ENCODE results near the gene SCARF2.
"Not testable (repeated sequence)": the region's sequence is repeated elsewhere in the genome, so short reads cannot be mapped to it uniquely, and the experiment has no call there.

The SCARF2 gene

GRCh38 chr22:20459862-20460261 is 22.2 kb upstream of the SCARF2 start:
- no peak for DNase-seq (ENCODE audit: low spot score)

GRCh38 chr22:20459152-20459542 is 21.5 kb upstream of the SCARF2 start:
- DNase-seq (ENCODE audit: low spot score), result no peak

- DNase-seq (ENCODE audit: low spot score), result no peak
Observed at GRCh38 chr22:20458530-20459151, 21.0 kb upstream of the SCARF2 start.

GRCh38 chr22:20457506-20458240 is 20.0 kb upstream of the SCARF2 start:
- DNase-seq (ENCODE audit: low spot score), result no peak

GRCh38 chr22:20456722-20457076 is 19.1 kb upstream of the SCARF2 start:
- DNase-seq (ENCODE audit: low spot score), result no peak

GRCh38 chr22:20456064-20456721 is 18.6 kb upstream of the SCARF2 start:
- peak; percentile 86 for DNase-seq (ENCODE audit: low spot score)

GRCh38 chr22:20455709-20456063 is 18.1 kb upstream of the SCARF2 start:
- DNase-seq (ENCODE audit: low spot score), result no peak

- DNase-seq (ENCODE audit: low spot score), result no peak
Observed at GRCh38 chr22:20453222-20453621, 15.6 kb upstream of the SCARF2 start.

- no peak for DNase-seq (ENCODE audit: low spot score)
Observed at GRCh38 chr22:20451920-20452319, 14.3 kb upstream of the SCARF2 start.

- not testable (repeated sequence) for DNase-seq (ENCODE audit: low spot score)
Observed at GRCh38 chr22:20451129-20451778, 13.6 kb upstream of the SCARF2 start.

GRCh38 chr22:20450551-20450906 is 12.9 kb upstream of the SCARF2 start:
- no peak for DNase-seq (ENCODE audit: low spot score)

- no peak for DNase-seq (ENCODE audit: low spot score)
Observed at GRCh38 chr22:20449819-20450550, 12.4 kb upstream of the SCARF2 start.

GRCh38 chr22:20448630-20449029 is 11.0 kb upstream of the SCARF2 start:
- no peak for DNase-seq (ENCODE audit: low spot score)

GRCh38 chr22:20446383-20446970 is 8.9 kb upstream of the SCARF2 start:
- DNase-seq (ENCODE audit: low spot score), result no peak

GRCh38 chr22:20444325-20444724 is 6.7 kb upstream of the SCARF2 start:
- no peak for DNase-seq (ENCODE audit: low spot score)

- DNase-seq (ENCODE audit: low spot score), result no peak
Observed at GRCh38 chr22:20442485-20443284, 5.1 kb upstream of the SCARF2 start.

- DNase-seq (ENCODE audit: low spot score), result no peak
Observed at GRCh38 chr22:20441631-20442484, 4.2 kb upstream of the SCARF2 start.

GRCh38 chr22:20440637-20441591 is 3.3 kb upstream of the SCARF2 start:
- no peak for DNase-seq (ENCODE audit: low spot score)

Measured in COLO829 (cell line).